Tongue (tissue), 2 donors: ENCODE data around the gene MTM1. TPM values are rescaled to one million over a fixed set of nuclear protein-coding genes. Genes with fewer than 3 reads are reported as not detected.

Source experiments
- DNase-seq: peaks from one replicate; pipeline ENCODE4 v3.0.0-alpha.2; 2015
- total RNA-seq: library from RNA; depleted of rRNA; stranded (reverse); fragments of >200 nt; gene quantifications from one replicate; pipeline ENCODE4 v1.2.3, GENCODE V29; 2014

Gene MTM1
- 15.3 TPM for total RNA-seq

DNA sequence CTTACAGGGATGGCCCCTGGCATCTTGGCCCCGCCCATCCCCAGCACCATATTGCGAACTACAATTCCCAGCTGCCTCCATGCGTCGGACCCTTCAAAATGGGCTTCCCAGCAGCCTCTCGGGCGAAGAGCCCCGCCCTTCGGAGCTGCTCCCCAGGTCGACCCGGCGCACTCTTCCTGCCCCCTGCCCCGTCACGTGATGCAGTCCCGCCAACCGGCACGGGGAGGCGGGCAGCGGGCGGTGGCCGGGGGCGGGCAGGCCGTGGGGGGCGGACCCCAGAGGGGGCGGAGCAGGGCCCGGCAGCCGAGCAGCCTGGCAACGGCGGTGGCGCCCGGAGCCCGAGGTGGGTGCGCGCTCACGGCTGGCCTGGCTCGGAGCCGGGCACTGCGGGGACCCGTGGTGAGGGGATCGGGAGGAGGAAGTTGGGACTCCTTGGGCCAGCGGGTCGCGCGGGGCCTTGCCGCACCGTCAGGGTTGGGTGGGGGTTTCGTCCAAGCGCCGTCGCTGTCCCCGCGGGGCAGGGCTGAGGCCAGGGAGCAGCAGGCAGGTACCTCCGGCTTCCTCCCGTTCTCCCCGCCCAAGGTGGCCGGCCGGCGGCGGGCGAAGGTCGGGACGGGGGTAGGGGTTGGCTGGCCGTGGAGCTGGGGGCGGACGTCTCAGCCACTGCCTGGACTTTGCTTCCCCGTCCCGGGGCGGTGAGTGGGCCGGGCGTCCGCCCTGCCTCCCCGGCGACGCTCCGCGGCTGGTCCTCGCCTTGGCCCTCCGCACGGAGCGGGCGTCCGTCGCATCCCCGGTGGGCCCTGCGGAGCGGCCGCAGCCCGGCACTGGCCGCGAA is at the start of gene MTM1:
Gene MTM1 (plus strand): TSS at position 302 of the 835 bp plus-strand sequence. CDS start 23,994 bp downstream, outside the sequence.
- DNase-seq = peak; percentile 97

DNA sequence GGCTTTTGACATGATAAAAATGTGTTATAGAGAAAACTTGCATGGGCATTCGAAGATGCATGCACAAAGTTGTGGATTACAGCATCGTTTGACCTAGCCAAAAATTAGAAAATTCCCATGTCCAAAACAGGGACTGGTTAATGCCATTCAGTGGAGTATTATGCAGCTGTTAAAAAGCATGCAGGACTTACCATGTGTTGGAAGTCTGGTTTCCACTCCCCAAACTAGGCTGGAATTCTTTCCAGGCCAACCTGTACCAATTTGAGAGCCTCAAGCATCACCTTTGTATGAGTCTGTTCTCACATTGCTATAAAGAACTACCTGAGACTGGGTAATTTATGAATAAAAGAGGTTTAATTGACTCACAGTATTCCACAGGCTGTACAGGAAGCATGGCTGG is 45.9 kb upstream of the MTM1 start:
- no peak for DNase-seq

DNA sequence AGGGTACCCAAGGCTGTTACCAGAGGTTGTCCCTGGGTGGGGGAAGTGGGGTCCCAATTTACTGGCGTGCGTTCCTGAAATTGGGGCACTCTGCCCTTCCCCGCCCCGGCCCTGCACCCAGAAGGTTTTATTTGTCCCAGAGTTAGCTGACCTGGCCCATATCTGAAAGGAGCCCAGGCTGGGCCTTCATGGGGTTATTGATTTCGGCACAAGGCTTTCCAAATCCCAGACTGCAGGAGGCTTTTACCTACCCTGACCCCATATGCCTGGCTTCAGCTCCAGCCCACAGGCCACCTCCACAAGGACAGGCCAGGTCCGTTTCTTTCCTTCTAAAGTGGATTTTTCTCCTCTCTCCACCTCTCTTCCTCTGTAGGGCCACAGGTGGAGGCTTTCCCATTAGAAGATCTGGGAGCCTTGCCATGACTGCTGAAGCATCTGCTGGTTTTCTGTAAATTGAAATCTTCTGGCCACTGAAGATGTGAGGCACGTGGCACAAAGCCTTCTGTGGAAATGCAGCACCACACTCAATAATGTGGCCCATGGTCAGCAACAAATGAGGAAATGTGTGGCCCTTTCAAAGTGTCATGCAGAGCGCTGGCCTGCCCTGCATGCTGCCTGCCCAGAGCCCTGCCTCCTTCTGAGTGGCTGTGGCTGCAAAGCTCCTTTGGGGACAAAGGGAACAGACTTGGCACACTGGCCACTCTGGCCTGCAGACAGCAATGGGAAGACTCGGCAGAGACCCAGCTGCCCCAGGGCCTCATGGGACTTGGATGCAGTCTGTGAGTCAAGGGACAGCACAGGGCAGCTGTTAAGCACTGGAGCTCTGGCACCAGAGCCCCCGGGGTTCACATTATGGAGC is 43.1 kb upstream of the MTM1 start:
- DNase-seq = no peak

DNA sequence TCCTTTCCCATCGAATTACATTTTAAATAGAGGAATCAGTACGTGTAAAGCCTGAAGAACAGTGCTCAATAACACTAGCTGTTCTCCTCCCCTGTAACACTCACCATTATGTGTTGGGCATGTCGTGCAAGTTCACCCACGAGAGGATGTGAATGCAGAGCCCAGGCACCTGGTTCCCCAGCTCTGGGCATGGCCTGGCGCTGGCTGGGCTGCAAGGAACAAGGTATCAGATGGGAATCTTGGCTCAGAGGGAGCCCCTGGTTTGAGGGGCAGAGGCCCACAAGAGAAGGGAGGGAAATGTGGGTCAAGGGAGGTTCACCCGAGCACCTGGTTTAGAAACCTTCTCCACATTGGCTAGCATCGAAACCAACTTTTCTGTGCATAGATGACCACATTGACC is 41.7 kb upstream of the MTM1 start:
- no peak for DNase-seq

DNA sequence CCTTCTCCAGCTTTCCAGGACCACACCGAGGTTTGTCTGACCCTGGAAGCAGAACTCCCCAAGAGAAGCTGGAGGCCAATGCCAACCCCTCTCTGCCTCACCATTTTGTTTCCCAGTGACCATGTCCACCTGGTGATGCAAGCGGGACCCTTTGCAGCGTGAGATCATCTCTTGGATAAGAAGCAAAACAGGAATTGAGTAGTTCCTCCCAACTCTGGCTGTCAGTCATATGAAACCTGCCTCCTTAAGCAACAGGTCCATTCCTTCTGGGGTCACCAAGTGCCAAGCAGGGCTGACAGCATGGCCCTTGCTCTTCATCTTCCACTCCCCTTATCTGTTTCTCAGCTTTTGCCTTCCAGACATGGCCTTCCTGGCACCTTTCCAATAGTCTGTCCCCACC is 41.3 kb upstream of the MTM1 start:
- no peak for DNase-seq

DNA sequence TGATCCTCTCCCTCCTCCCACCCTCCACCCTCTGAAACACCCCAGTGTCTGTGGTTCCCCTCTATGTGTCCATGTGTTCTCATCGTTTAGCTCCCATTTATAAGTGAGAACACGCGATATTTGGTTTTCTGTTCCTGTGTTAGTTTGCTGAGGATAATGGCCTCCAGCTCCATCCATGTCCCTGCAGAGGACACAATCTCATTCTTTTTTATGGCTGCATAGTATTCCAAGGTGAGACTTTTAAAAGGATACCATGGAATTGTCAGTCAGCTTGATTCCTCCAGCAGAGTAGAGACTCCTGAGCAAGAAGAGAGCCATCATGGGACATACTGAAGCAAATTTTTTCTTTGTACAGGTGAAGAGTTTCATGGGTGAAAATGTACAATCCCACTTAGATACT is 38.8 kb upstream of the MTM1 start:
- DNase-seq = no peak

DNA sequence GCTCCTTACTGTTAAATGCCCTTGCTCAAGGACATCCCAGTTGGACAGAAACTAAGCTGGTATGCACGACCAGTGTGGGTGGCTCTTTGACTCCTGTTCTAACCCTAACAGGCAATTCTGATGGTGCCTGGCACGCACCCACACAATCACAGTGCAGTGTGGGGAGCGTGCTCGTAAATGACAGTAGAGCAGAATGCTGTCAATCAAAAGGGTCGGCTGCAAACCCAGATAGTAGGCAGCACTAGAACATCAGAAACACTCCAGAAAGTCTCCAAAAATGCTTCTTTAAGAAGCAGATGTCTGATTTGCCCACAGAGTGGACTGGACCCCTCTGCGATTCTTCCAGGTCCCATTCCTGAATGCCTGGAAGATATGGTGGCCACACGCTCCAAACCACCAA is 37.6 kb upstream of the MTM1 start:
- DNase-seq = no peak

DNA sequence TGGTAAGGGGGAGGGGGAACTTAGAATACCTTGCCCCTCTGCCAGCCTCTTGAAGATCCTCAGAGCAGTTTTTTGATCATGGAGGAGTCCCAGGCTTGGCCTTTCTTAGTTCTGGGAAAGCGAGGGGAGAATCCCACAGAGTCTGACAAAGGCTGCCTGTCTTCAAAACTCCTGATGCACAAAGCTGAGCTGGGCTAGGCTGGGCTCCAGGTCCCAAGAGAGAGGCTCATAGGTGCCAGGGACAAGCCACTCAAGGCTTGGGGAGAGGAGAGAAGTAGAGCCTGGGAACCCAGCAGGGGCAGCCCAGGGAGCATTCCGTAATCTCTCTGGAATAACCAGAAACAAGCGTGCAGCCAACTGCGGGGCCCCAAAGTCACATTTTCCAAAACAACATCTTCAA is 37.0 kb upstream of the MTM1 start:
- no peak for DNase-seq

DNA sequence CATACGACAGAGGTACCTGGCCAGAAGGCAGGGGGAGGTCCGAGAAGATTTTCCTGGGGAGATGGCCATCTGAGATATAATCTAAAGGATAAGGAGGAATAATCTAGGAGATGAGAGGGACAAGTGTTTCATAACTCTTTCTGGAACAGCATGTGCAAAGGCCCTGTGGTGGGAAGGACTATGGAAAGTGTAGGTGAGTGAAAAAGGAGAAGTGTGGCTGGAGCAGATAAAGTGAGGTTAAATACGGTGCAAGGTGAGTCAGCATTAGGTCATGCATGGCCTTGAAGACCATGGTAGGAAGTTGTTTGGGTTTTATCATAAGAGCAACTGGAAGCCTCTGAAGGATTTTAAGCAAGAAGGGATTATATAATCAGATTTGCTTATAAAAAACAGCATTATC is 34.6 kb upstream of the MTM1 start:
- no peak for DNase-seq

DNA sequence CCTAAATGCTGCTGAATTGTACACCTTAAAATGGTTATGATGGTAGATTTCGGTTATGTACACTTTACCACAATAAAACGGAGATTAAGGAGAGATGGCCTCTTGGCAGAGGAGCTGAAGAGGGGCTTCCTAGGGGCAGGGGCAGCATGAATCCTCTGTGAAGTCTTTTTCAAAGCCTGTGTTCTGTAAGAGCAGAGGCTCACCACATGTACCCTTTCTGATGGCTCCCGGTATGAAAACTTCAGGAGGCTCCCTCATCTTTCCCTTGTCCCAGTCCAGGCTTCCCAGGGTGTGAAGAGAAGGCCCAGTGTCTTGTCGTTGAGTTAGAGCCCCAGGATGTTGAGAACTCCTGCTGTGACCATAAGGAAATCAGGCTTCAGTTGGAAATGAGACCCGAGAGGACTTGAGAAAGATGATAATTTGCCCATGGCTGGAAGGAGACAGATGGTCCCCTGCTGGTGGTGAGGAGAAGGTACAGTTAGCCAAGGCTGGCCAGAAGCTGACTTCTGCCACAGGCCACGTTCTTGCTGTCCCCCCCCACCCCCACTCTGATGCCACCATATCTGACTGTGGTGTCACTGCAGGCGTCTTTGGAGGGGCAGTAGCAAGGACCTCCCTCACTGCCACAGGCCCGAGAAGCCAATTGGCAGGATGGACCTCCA is 31.8 kb upstream of the MTM1 start:
- no peak for DNase-seq

DNA sequence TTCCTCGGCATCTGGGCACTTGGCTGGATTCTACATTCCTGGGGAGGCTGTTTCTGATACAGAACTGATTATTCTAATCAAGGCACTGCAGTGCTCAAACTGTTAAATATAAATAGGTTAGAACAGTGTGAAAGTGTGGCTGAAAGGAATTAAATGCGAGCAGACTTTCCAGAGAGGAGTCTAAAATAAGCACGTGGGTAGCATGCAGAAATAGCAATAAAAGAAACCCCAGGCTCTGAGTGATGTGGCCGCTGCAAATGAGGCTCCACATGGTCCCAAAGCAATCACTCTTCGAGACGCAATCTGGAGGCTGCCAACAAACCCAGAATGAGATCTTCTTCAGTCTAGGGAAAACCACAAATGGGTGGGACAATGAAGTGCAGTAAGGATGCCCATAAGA is 30.6 kb upstream of the MTM1 start:
- DNase-seq = no peak

DNA sequence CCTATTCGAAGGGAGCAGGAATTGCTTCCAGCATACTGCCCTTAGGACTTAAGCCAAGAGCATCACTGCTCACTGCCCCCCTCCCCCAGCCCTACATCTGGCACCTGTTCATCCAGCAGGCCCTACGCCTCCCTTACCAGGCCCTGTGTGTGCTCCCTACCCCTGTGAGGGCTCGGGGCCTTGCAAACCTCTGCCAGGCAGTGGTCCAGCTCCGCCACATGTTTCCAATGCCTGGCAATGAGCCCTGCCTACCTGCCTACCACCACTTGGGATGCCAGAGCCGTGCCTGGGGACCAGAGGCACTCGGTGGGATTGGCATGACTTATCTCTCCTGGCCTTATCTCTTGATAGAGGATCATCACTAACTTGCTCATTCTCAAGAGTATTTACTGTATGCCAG is 27.5 kb upstream of the MTM1 start:
- DNase-seq = no peak

DNA sequence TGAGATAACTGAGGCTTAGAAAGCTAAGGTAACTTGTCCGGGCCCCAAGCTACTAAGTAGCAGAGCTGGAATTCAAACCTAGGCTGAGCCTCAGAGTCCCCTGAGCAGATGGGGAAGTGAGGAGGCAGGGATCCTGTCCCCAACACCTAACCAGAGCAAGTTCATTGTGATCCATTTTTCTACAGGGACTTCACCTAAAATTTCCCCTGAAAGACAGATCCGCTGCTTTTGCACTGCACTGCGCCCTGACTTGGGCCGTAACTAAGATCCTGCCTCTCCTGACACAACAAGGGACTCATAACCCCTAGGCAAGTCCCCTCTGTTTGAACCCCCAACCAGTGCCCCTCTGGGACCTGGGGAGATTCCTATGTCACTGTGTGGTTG is 25.6 kb upstream of the MTM1 start:
- no peak for DNase-seq

DNA sequence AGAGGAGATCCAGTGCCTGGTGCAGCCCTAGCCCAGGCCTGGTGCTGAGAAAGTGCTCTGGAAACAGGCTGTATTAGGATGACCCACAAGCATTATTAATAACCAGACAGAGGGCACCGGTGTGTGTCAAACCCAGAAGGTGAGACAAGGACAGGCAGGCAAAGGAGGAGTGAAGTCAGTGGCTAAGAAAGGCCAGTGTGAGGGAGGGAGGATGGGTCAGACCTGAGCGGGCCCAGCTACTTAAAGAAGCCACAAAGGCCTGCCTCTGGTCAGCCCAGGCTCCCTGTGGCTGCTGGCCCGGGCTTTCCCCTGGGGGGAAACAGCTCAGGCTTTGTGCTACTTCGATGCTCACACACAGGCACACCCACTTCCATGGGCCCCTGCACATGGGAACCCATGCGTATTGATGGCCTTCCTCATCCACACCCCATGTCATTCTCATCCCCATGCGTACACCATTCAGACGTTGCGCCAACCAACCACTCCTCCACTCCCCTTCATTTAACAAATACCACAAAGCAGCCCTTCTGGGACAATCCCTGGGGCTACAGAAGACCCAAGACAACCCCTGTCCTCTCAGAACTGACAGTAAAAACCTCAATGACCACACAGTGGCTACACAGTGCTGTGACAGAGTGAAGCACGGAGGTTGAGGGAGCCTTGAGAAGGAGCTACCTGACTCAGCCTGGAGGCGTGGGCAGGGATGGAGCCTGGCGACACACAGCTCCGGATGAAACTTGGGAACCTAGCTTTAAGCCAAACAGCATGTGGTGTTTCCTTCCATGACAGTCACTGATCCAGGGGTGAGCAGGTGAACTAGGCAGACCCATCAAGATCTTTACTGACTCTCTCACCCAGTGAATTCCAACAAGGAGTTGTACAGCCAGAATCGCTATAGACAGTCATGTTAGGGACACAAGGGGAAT is 24.9 kb upstream of the MTM1 start:
- no peak for DNase-seq

DNA sequence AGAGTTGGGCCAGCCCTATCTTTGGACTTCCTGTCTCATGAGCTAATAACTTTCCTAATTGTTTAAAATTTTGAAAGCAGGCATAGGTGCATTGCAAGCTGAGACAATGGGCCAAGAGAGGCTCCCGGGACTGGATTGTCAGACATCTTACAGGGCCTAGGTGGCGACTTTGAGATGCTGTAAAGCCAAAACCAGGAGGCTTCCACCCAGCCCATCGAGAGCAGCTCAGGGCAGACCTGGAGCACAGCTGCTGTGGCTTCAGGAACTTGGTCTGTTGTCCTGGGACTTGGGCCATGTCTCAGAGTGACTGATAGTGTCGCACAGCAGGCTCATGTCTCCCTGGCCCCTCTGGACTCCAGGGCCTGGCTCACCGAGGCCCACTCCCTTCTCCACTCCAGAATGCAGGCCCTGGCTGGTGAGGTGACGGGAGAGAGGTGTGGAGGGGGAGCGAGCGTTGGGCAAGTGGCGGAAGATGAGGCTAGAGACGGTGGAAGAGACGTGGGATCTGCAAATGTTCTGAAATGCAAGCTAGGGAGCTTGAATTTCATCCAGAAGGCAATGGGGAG is 24.1 kb upstream of the MTM1 start:
- no peak for DNase-seq

DNA sequence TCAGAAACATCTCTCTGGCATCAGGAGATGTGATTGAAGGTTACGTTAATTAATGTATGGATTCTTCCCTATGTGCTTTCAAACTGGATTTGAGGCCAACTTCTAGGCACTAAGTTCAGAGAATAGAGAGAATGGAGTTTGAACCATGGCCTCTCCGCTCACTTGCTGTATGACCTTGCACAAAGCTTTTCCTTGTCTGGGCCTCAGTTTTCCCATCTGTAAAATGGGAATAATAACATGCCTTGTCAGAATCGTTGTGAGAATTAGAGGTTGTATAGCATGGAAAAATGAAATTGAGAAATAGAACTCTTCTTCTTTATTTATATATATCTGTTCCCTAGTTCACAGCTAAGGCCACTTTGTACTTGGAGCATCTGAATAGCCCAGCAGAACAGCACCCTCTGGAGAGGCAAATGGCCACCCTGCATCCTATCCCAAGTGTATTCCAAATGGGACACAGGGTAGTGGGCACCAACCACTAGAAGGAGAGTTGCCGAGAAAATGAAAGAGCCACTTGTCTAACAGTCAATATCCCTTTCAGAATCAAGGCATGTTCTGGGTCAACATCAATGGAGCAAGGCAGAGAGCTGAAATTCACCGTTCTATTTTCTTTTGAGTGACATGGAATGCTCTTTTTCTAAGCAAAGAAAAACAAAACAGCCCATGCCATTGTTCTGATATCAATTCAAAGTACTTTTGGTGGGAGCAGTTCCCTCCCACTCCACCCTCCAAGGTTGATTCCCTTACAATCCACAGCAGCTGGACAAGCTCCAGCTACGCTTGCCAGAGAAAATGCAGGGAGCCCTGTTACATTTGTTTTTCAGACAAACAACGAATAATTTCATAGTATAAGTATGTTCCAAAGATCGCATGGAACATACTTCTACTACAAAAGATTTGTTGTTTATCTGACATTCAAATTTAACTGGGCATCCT is 23.3 kb upstream of the MTM1 start:
- no peak for DNase-seq

DNA sequence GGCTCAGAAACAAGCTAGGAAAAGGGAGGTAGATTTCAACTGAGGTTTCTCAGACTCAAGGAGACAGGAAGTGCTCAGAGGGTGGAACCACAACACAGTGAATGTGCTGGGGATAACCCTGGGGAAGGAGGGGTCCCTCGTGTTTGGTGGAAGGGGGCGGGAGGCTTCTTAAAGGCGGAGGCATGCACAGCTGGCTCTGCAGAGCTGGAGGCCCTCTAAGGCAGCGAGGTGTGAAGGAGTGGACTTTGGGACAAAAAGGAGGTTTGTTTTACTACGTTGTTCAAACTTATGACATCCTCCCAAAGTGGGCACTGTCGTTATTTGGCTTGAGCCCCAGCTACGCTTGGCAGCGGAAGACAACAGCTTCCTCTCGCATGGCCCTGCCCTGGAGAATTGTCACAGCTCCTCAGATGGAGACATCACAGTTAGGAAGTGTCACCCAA is 21.7 kb upstream of the MTM1 start:
- peak; percentile 25 for DNase-seq

DNA sequence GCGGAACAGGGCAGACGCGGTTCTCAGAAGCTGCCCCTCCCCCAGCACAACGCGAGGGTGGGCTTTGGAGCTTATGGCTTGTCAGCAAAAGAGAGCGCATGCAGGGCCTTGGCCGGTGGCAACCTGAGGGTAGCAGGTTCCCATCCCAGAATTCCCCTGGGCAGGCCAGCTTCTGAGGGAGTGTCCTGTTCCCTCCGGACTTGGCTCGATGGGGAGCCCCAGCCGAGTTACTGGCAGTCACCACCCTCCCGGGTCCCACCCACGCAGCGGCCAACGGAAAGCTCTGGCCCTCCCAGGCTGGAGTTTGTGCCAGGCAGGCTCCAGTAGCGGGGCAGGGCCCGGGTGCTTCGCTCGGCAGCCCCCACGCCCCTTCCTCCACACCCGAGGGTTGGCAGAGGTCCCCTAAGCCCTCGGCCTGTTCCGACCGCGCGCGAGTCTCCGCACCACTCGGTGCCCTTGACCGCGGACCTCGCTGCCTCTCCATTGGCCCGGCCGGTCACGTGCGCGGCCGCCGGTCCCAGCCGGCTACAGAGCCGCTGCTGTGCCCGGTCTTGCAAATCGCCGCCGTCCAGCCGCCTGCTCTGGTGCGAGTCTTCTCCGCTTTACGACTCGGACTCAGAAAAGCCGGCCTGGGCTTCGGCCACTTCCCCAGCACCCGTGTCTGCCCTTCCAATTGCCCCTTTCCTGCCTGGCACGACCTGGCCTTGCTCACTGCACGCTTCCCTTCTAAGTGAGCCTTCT is 20.9 kb upstream of the MTM1 start:
- peak; percentile 53 for DNase-seq

DNA sequence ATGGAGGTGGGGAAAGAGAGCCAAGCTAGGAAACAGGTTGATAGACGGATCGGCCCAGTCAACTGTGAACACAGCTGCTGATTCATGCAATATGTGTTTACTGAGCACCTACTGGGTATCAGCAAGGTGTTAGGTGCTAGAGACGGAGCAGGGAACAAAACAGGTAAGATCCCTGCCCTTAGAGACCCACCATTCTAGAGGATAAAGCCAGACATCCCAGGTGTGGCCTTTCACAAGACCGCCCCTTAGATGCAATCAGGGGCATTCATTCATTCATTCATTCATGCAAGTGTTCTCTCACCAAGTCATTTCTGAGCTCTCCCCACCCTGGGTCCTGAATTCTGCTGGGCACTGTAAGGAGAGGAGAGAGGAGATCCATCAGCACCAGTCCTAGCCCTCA is 20.2 kb upstream of the MTM1 start:
- DNase-seq = no peak

DNA sequence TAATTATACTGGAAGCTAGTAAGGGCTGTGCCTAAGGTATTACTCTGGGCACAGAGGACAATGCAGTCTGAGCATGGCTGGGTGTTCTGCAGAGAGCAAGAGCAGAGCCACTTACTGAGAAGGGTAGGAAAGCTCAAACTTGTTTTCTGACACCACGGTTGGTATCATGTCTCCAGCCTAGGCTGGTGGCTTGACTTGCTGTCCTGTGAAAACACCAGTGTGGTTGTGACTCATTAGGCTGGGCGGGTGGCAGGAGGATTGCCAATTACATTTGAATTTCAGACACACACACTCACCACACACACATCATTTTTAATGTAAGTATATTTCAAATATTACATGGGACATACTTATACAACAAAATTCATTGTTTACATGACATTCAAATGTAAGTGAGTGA is 19.7 kb upstream of the MTM1 start:
- DNase-seq = no peak
